K562 (cell line): ENCODE results near the gene CD4. TPM values are rescaled to one million over a fixed set of nuclear protein-coding genes. Genes with fewer than 3 reads are reported as not detected.

Source experiments
- ATF4 ChIP-seq: fragments of 450-650 bp; formaldehyde crosslinking; IDR thresholded peaks from 2 replicates; pipeline ENCODE4 v1.4.0; 2022; ENCODE audit warnings: mild to moderate bottlenecking, moderate library complexity
- CCAR2 ChIP-seq: fragments of 200-400 bp; formaldehyde crosslinking; IDR thresholded peaks from 2 replicates; pipeline ENCODE4 v1.6.1; 2017; ENCODE audit warnings: mild to moderate bottlenecking, low read depth, low read length
- DEAF1 ChIP-seq: fragments of 450-650 bp; formaldehyde crosslinking; IDR thresholded peaks from 2 replicates; pipeline ENCODE4 v1.4.0; 2020; ENCODE audit warnings: mild to moderate bottlenecking, moderate library complexity
- E2F4 ChIP-seq: sonication (generic); formaldehyde crosslinking; IDR thresholded peaks from 2 replicates; pipeline ENCODE4 v1.8.0; 2022; ENCODE audit warnings: mild to moderate bottlenecking, low read depth, missing genetic modification reagents
- EZH2 ChIP-seq: IDR thresholded peaks from 2 replicates; pipeline ENCODE4 v1.6.1; 2012; ENCODE audit warnings: low read depth, mild to moderate bottlenecking, inconsistent platforms, low read length, borderline replicate concordance
- FOS ChIP-seq: IDR thresholded peaks from 3 replicates; pipeline ENCODE4 v1.6.1; 2011; ENCODE audit not compliant: insufficient read length; ENCODE audit errors: extremely low read depth
- GTF2E2 ChIP-seq: fragments of 200-800 bp; sonication (Bioruptor generic); IDR thresholded peaks from 2 replicates; pipeline ENCODE4 v1.6.1; 2016; ENCODE audit warnings: missing genetic modification characterization, missing compliant biosample characterization
- MAFG ChIP-seq: fragments of 450-650 bp; conservative IDR thresholded peaks from 2 replicates; pipeline ENCODE4 v1.6.1; 2016; ENCODE audit warnings: missing genetic modification characterization, missing compliant biosample characterization
- MAFK ChIP-seq: IDR thresholded peaks from 2 replicates; pipeline ENCODE4 v1.6.1; 2011; ENCODE audit warnings: low read length, improper control_type of control experiment
- MCM2 ChIP-seq: fragments of 450-650 bp; IDR thresholded peaks from 2 replicates; pipeline ENCODE4 v1.6.1; 2017; ENCODE audit warnings: low read depth, mild to moderate bottlenecking
- MCM7 ChIP-seq, 2 experiments: fragments of 450-650 bp; IDR thresholded peaks; 2 replicates each; pipeline ENCODE4 v1.6.1; 2016 to 2018
- MTA2 ChIP-seq: fragments of 450-650 bp; IDR thresholded peaks from 2 replicates; pipeline ENCODE4 v1.6.1; 2016; ENCODE audit warnings: low read depth
- POLR2A ChIP-seq: fragments of 450-650 bp; conservative IDR thresholded peaks from 2 replicates; pipeline ENCODE4 v1.6.1; 2016
- POLR2H ChIP-seq: IDR thresholded peaks from 2 replicates; pipeline ENCODE4 v1.6.1; 2016; ENCODE audit warnings: missing genetic modification characterization, low read depth, mild to moderate bottlenecking, control low read depth, missing compliant biosample characterization, moderate library complexity
- RBM39 ChIP-seq: fragments of 200-400 bp; formaldehyde crosslinking; optimal IDR thresholded peaks from 2 replicates; pipeline ENCODE3; 2018; ENCODE audit warnings: low read depth, low read length
- RHOXF2B ChIP-seq: fragments of 250-450 bp; sonication (Bioruptor Pico); conservative IDR thresholded peaks from 2 replicates; pipeline ENCODE4 v1.5.1; 2021
- SMAD4 ChIP-seq: fragments of 250-450 bp; sonication (Bioruptor Pico); conservative IDR thresholded peaks from 2 replicates; pipeline ENCODE4 v1.8.0; 2021; ENCODE audit warnings: inconsistent platforms, mild to moderate bottlenecking, moderate library complexity
- SNIP1 ChIP-seq: fragments of 450-650 bp; IDR thresholded peaks from 2 replicates; pipeline ENCODE4 v1.7.1; 2017; ENCODE audit warnings: low read depth, mild to moderate bottlenecking
- TRIM28 ChIP-seq: fragments of 450-650 bp; IDR thresholded peaks from 2 replicates; pipeline ENCODE4 v1.6.1; 2017
- ZBTB8A ChIP-seq: fragments of 450-650 bp; IDR thresholded peaks from 2 replicates; pipeline ENCODE4 v1.6.1; 2018; ENCODE audit warnings: mild to moderate bottlenecking, moderate library complexity; ENCODE audit not compliant: partially characterized antibody
- ZC3H11A ChIP-seq: IDR thresholded peaks from 2 replicates; pipeline ENCODE4 v1.6.1; 2012; ENCODE audit warnings: low read depth, low read length, improper control_type of control experiment
- ZC3H4 ChIP-seq: sonication (generic); formaldehyde crosslinking; IDR thresholded peaks from 2 replicates; pipeline ENCODE4 v1.9.0; 2021; ENCODE audit warnings: missing genetic modification reagents, borderline replicate concordance
- ZNF140 ChIP-seq: fragments of 250-450 bp; sonication (Bioruptor Pico); IDR thresholded peaks from 2 replicates; pipeline ENCODE4 v1.8.0; 2021; ENCODE audit warnings: moderate library complexity, mild to moderate bottlenecking, inconsistent platforms
- ZNF175 ChIP-seq: fragments of 200-800 bp; sonication (Bioruptor generic); IDR thresholded peaks from 2 replicates; pipeline ENCODE4 v1.6.1; 2016; ENCODE audit warnings: low read depth, mild to moderate bottlenecking, missing genetic modification characterization, missing compliant biosample characterization
- ZNF395 ChIP-seq: fragments of 200-800 bp; sonication (Bioruptor generic); IDR thresholded peaks from 2 replicates; pipeline ENCODE4 v1.6.1; 2017; ENCODE audit warnings: missing genetic modification characterization, missing compliant biosample characterization
- polyA plus RNA-seq, 8 experiments: library from polyadenylated mRNA; depleted of rRNA in 4 of 8; stranded (reverse) in 5 of 8; unstranded in 3 of 8; fragments of >200 nt; fragmentation: Nextera tagmentation in 2 of 8; fragmentation: Illumina TruSeq in 1 of 8; extraction: Ambion mirVana in 2 of 8; extraction: Trizol in 1 of 8; gene quantifications; 2 replicates each; pipeline versions ENCODE4 v1.2.1 to v1.2.3, GENCODE V29; 2011 to 2014; ENCODE audit warnings: inconsistent platforms in 1 of 8, missing spikeins in 1 of 8
- total RNA-seq, 7 experiments: library from RNA; depleted of rRNA in 6 of 7; stranded (reverse); fragments of >200 nt in 6 of 7; fragmentation: Illumina TruSeq in 2 of 7; extraction: Trizol in 2 of 7; gene quantifications; 2 replicates each; pipeline versions ENCODE4 v1.2.1 to v1.2.3, GENCODE V29; 2011 to 2021; ENCODE audit warnings: low replicate concordance in 1 of 7

CD4 gene
- total and polyA plus RNA-seq, 9 of the 15 experiments (the other 6 are each of a cell fraction or from before 2014, with no cell fraction given), result 0.06 to 0.27 (median 0.09) TPM; not detected in 5

GRCh38 chr12:6765634-6766581 lies 23.4 kb upstream of the CD4 start, which contains the start of gene PTMS (continued):
- no peak for TF ChIP-seq EZH2
- no peak for TF ChIP-seq SMAD4 (CRISPR knock-in tag)
- no peak for TF ChIP-seq MCM7 (IDR thresholded peaks at IDR 0.05)
- peak; percentile 63; the same call in 1 of the 2 replicates for TF ChIP-seq POLR2A
- no peak for TF ChIP-seq ZBTB8A
- TF ChIP-seq TRIM28, result no peak
- no peak for TF ChIP-seq ZNF175 (CRISPR knock-in tag)
- no peak for TF ChIP-seq GTF2E2 (tag)
- TF ChIP-seq FOS, result no peak
- TF ChIP-seq CCAR2, result no peak
- TF ChIP-seq SNIP1, result no peak
- no peak for TF ChIP-seq ZC3H11A
- no peak for TF ChIP-seq DEAF1
- no peak for TF ChIP-seq MCM2
- TF ChIP-seq POLR2H (tag), result peak; percentile 64; the same call in 1 of the 2 replicates
- TF ChIP-seq E2F4 (CRISPR knock-in tag), result no peak
- TF ChIP-seq RBM39, result no peak
- no peak for TF ChIP-seq MAFG (tag)
- TF ChIP-seq MTA2, result no peak
- no peak for TF ChIP-seq ZNF140
- no peak for TF ChIP-seq MAFK
- no peak for TF ChIP-seq ATF4
- no peak for TF ChIP-seq ZC3H4 (CRISPR knock-in tag)
- no peak for TF ChIP-seq ZNF395 (CRISPR knock-in tag)
- no peak for TF ChIP-seq RHOXF2B
